PC-3 (cell line): ENCODE results near the gene STARD5. TPM values are rescaled to one million over a fixed set of nuclear protein-coding genes. Genes with fewer than 3 reads are reported as not detected.

Source experiments
- ATAC-seq: fragments of 200-7000 bp; cut with Tn5 transposase; 2 replicates; pipeline ENCODE4 v1.9.1; 2020; ENCODE audit warnings: mild to moderate bottlenecking, moderate library complexity
- BruUV-seq: library from RNA; stranded (reverse); fragments of 400-500 nt; replicated peaks from 2 replicates; lab custom pipeline; 2021; lab: Mats Ljungman, UMichigan
- CTCF ChIA-PET: fragments of 300-600 bp; sonication (Branson Sonifier 250); formaldehyde crosslinking; loops from one replicate; lab custom pipeline; 2022; ENCODE audit warnings: antibody characterized with exemption; lab: Charles Lee
- POLR2A ChIA-PET: fragments of 300-600 bp; sonication (Branson Sonifier 250); formaldehyde crosslinking; loops from one replicate; lab custom pipeline; 2022; ENCODE audit warnings: antibody characterized with exemption; ENCODE audit not compliant: unreplicated experiment; lab: Charles Lee
- DNase-seq: peaks from one replicate; pipeline ENCODE4 v3.0.0-alpha.2; 2015
- H2AFZ ChIP-seq: fragments of 300-600 bp; sonication (generic); 2 replicates; pipeline ENCODE4 v1.6.0; 2016; ENCODE audit warnings: antibody characterized with exemption, low read length
- H3F3A ChIP-seq: fragments of 300-600 bp; sonication (generic); one replicate; pipeline ENCODE4 v1.6.0; 2017; ENCODE audit warnings: antibody characterized with exemption, low read length, control low read depth, mild to moderate bottlenecking; ENCODE audit not compliant: unreplicated experiment
- H3K27ac ChIP-seq: fragments of 300-600 bp; sonication (generic); 2 replicates; pipeline ENCODE4 v1.5.1; 2016; ENCODE audit warnings: mild to moderate bottlenecking, low read length
- H3K27me3 ChIP-seq: fragments of 300-600 bp; sonication (generic); 2 replicates; pipeline ENCODE4 v1.6.1; 2016; ENCODE audit warnings: low read length, mixed read lengths
- H3K36me3 ChIP-seq: fragments of 300-600 bp; sonication (generic); 2 replicates; pipeline ENCODE4 v1.6.1; 2016; ENCODE audit warnings: low read depth, mixed run types, low read length, mixed read lengths
- H3K4me1 ChIP-seq: fragments of 300-600 bp; sonication (generic); 2 replicates; pipeline ENCODE4 v1.5.1; 2016; ENCODE audit warnings: low read length; ENCODE audit not compliant: insufficient read depth
- H3K4me2 ChIP-seq: fragments of 300-600 bp; sonication (generic); 2 replicates; pipeline ENCODE4 v1.6.0; 2016; ENCODE audit warnings: low read length
- H3K4me3 ChIP-seq: fragments of 300-600 bp; sonication (generic); 2 replicates; pipeline ENCODE4 v1.5.1; 2016; ENCODE audit warnings: mild to moderate bottlenecking, low read length, mixed read lengths
- H3K79me2 ChIP-seq: fragments of 300-600 bp; sonication (generic); 2 replicates; pipeline ENCODE4 v1.6.1; 2017; ENCODE audit warnings: low read length, mixed read lengths
- H3K9ac ChIP-seq: fragments of 300-600 bp; sonication (generic); 2 replicates; pipeline ENCODE4 v1.6.0; 2016; ENCODE audit warnings: mild to moderate bottlenecking, low read length
- H3K9me2 ChIP-seq: fragments of 300-600 bp; sonication (generic); replicated peaks from 2 replicates; pipeline ENCODE4 v1.6.1; 2016; ENCODE audit warnings: mixed run types, low read length, mixed read lengths
- H3K9me3 ChIP-seq: fragments of 300-600 bp; sonication (generic); 2 replicates; pipeline ENCODE4 v1.6.1; 2016; ENCODE audit warnings: low read length, mixed read lengths
- H4K20me1 ChIP-seq: fragments of 300-600 bp; sonication (generic); 2 replicates; pipeline ENCODE4 v1.6.1; 2016; ENCODE audit warnings: low read length, mixed read lengths
- CTCF ChIP-seq: fragments of 300-600 bp; sonication (generic); conservative IDR thresholded peaks from 2 replicates; pipeline ENCODE4 v1.5.1; 2017; ENCODE audit warnings: antibody characterized with exemption, low read depth, mild to moderate bottlenecking, low read length
- EZH2 ChIP-seq: fragments of 300-600 bp; sonication (generic); IDR thresholded peaks from one replicate; pipeline ENCODE4 v1.6.1; 2017; ENCODE audit warnings: antibody characterized with exemption, mild to moderate bottlenecking, low read length; ENCODE audit not compliant: unreplicated experiment
- EZH2phosphoT487 ChIP-seq: fragments of 300-600 bp; sonication (generic); IDR thresholded peaks from 2 replicates; pipeline ENCODE4 v1.6.1; 2018; ENCODE audit warnings: mild to moderate bottlenecking, antibody characterized with exemption, low read length, borderline replicate concordance
- intact Hi-C: fragments of 100-400 bp; cut with micrococcal nuclease; formaldehyde crosslinking; loops from 2 replicates; pipeline ENCODE4 v1.9.0; 2023
- total RNA-seq: library from RNA; depleted of rRNA; stranded (reverse); fragments of >200 nt; gene quantifications from 2 replicates; pipeline ENCODE4 v1.2.3, GENCODE V29; 2014

Gene STARD5
- total RNA-seq, 1 experiment from 2014 or later = 5.9 TPM

- CTCF ChIA-PET = no interaction called here
- BruUV-seq = no TSS peak
Observed at GRCh38 chr15:81314378-81314777, 9.6 kb downstream of the STARD5 start.

GRCh38 chr15:81313686-81314085, 10.3 kb downstream of the STARD5 start:
- H3K4me2 ChIP-seq = peak overlapping the region; percentile 73
- ChIA-PET CTCF (no interaction called here), POLR2A (no interaction called here)
- H3K9me3 ChIP-seq = no peaks in the 10 kb centered on the region
- H3K4me3 ChIP-seq = peak overlapping the region; percentile 21; the same call in 1 of the 2 replicates
- ATAC-seq = no peak
- H2AFZ ChIP-seq = no peak overlapping the region
- no peak overlapping the region for H3K9ac ChIP-seq
- H3K27me3 ChIP-seq = no peaks in the 10 kb centered on the region
- H4K20me1 ChIP-seq = no peaks in the 10 kb centered on the region
- BruUV-seq = no TSS peak
- no peak for DNase-seq
- H3F3A ChIP-seq = no peaks in the 10 kb centered on the region
- peaks cover 15% of the 10 kb centered on the region for H3K4me1 ChIP-seq
- TF ChIP-seq CTCF (no peak), EZH2phosphoT487 (no peak), EZH2 (no peak)
- intact Hi-C loops = no loop called here
- no peaks in the 10 kb centered on the region for H3K9me2 ChIP-seq
- H3K36me3 ChIP-seq = no peaks in the 10 kb centered on the region
- H3K27ac ChIP-seq = peak overlapping the region; percentile 42
- H3K79me2 ChIP-seq = no peaks in the 10 kb centered on the region

More at GRCh38 chr15:81314378-81314777, 9.6 kb downstream of the STARD5 start:
- no peaks in the 10 kb centered on the region for H3K36me3 ChIP-seq
- peaks cover 15% of the 10 kb centered on the region for H3K4me1 ChIP-seq
- no peaks in the 10 kb centered on the region for H3K79me2 ChIP-seq
- TF ChIP-seq CTCF (no peak), EZH2 (no peak), EZH2phosphoT487 (no peak)
- no peaks in the 10 kb centered on the region for H3K27me3 ChIP-seq
- no peak for ATAC-seq
- H3K9me2 ChIP-seq = no peaks in the 10 kb centered on the region
- H2AFZ ChIP-seq = no peak overlapping the region
- no peaks in the 10 kb centered on the region for H4K20me1 ChIP-seq
- no peaks in the 10 kb centered on the region for H3K9me3 ChIP-seq
- no peak for DNase-seq
- no peak overlapping the region for H3K27ac ChIP-seq
- intact Hi-C loops = no loop called here
- H3K4me2 ChIP-seq = no peak overlapping the region
- no peak overlapping the region for H3K4me3 ChIP-seq
- no peaks in the 10 kb centered on the region for H3F3A ChIP-seq
- POLR2A ChIA-PET = no interaction called here
- no peak overlapping the region for H3K9ac ChIP-seq

GRCh38 chr15:81312790-81313543, 11.0 kb downstream of the STARD5 start:
- no peak for TF ChIP-seq EZH2
- TF ChIP-seq EZH2phosphoT487 = no peak
- TF ChIP-seq CTCF = no peak
- CTCF ChIA-PET = interaction anchor here (0.5 kb wide), 1 partner anchor 47 kb away, joined by 4 read pairs; no protein-coding TSS in a partner anchor
- no peaks in the 10 kb centered on the region for H3F3A ChIP-seq
- H3K9ac ChIP-seq = no peak overlapping the region
- H3K9me3 ChIP-seq = no peaks in the 10 kb centered on the region
- peak overlapping the region; percentile 21; the same call in 1 of the 2 replicates for H3K4me3 ChIP-seq
- peak overlapping the region; percentile 73 for H3K4me2 ChIP-seq
- no peaks in the 10 kb centered on the region for H3K79me2 ChIP-seq
- no peaks in the 10 kb centered on the region for H3K9me2 ChIP-seq
- H4K20me1 ChIP-seq = no peaks in the 10 kb centered on the region
- peak; percentile 99 for DNase-seq
- ATAC-seq = peak; percentile 96
- POLR2A ChIA-PET = no interaction called here
- intact Hi-C loops = no loop called here
- H3K4me1 ChIP-seq = peaks cover 15% of the 10 kb centered on the region
- no peaks in the 10 kb centered on the region for H3K27me3 ChIP-seq
- H3K36me3 ChIP-seq = no peaks in the 10 kb centered on the region
- H3K27ac ChIP-seq = peak overlapping the region; percentile 42
- no peak overlapping the region for H2AFZ ChIP-seq
- no TSS peak for BruUV-seq
